GOT3 (cell line): ENCODE data around the gene CEP97.
"Not testable (repeated sequence)": the region's sequence is repeated elsewhere in the genome, so short reads cannot be mapped to it uniquely, and the experiment has no call there.

Source experiments
- DNase-seq: peaks from one replicate; lab custom pipeline; 2025; ENCODE audit warnings: mixed read lengths; lab: John Stamatoyannopoulos, UW

CEP97 gene, protein sequence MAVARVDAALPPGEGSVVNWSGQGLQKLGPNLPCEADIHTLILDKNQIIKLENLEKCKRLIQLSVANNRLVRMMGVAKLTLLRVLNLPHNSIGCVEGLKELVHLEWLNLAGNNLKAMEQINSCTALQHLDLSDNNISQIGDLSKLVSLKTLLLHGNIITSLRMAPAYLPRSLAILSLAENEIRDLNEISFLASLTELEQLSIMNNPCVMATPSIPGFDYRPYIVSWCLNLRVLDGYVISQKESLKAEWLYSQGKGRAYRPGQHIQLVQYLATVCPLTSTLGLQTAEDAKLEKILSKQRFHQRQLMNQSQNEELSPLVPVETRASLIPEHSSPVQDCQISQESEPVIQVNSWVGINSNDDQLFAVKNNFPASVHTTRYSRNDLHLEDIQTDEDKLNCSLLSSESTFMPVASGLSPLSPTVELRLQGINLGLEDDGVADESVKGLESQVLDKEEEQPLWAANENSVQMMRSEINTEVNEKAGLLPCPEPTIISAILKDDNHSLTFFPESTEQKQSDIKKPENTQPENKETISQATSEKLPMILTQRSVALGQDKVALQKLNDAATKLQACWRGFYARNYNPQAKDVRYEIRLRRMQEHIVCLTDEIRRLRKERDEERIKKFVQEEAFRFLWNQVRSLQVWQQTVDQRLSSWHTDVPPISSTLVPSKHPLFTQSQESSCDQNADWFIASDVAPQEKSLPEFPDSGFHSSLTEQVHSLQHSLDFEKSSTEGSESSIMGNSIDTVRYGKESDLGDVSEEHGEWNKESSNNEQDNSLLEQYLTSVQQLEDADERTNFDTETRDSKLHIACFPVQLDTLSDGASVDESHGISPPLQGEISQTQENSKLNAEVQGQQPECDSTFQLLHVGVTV

DNA sequence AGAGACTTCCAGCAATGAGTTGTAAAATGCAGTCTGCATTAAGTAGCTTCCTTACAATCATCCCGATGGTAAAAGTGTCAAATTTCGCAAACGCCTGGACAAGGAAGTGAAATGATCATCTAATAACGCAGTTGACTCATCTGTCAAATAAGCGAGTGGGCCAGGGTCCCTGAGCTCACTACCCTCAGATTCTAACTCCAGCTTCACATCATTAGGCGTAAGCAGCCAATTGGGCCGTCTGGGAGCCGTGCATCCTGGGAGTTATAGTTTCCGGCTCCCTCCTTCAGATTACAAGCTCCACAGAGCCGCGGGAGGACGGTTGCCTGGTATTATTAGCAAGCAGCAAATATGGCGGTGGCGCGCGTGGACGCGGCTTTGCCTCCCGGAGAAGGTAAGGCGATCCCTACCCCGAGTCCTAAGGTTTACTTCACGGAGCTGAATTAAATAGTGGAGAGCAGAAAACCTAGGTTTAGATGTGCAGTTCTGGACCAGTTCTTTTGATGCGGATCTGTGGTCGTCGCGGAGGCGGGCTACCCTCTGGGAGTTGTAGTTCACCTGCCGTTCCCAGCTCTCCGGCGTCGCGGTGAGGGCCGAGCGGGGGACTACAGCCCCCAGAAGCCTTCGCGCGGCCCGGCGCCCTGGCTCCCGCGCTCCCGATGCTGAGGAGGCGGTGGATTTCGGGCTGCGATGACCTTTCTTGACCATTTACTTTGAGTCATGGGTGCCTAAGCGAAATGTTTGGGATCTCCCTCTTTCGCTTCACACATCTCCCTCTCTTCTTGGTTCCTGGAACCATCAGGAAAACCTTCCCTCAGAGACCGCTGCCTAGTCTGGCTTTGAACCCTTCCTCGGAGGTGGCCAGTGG is at the start of gene CEP97:
CEP97 (plus strand) TSS at position 286 of the 865 bp plus-strand sequence; CDS start at position 349, 63 bp downstream.
- peak; percentile 83 for DNase-seq

DNA sequence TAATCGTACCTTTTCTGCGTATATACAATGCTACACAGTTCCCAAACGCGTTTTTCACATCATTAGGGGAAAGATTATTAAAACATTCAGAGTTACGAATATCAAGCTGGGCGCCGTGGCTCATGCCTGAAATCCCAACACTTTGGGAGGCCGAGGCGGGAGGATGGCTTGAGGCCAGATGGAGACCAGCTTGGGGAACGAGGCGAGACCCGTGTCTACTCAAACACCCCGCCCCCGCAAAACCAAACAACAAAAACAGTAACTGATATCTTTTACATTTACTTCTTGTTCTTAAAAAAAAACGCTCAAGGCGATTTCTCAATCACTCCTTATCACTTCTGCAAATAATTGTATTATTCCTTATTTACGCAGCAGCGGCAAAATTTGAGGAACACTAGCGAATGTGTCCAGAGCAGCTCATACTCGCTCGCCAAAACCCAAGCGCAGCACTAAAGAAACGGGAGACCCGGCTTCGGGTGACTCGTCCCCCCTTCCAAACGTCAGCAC is 48.7 kb upstream of the CEP97 start:
- no peak for DNase-seq

DNA sequence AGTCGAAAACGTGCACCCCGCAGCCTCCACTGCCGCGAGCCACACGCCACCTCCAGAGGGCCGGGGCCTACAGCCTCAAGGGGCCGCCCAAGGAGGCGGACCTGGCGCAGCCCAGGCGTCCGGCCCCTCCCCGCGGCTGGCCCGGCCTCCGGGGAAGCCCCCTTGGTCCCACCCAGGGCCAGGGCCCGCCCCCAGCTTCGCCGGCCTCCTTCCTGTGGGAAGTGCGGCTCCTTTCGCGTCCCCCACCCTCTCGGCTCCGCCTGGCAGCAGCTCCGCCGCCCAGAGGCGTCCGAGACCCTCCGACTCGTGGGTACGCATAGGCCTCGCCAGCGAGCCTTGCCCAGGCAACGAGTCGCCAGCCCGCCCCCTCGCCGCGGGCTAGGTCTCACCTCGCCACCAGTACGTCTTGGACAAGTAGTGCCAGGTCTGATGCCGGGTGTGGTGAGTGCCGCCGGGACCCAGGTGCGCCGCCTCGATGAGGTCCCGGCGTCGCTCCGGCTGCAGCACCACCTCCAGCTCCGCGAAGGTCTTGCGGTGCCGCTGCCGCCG is 48.1 kb upstream of the CEP97 start:
- DNase-seq: no peak

DNA sequence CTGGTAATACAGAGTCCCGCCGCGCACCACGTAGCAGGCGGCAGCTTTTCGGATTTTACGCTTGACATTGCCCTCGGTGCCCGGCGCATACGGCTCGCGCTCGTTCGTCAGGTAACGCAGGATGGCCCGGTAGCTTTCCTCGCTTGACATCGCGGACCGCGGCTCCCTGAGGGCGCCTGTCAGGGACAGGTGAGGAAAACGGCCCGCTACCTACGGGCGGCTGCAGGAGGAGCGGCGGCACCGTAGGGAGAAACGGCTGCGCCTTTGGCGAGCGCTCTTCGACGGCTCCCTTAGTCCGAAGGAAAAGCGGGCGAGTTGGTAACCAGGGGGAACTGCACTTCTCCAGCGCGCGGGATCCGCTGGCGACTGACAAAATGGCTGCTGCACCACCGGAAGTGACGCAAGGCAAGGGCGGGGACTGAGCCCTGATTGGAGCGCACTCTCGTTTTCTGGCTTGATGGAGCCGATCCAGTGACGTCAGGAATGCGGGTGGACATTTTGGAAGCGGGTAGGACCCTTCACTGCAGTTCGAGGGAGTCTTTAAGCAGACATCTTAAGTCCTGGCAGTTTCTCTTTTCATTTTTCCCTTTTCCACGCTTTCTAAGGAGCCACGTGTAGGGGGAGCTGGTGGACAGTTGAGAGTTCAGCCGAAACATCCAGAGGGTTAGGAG is 47.5 kb upstream of the CEP97 start, which contains the start of gene ZBTB11:
ZBTB11 (minus strand) TSS at position 368 of the 671 bp plus-strand sequence; CDS start at position 150, 218 bp downstream.
- DNase-seq: no peak

DNA sequence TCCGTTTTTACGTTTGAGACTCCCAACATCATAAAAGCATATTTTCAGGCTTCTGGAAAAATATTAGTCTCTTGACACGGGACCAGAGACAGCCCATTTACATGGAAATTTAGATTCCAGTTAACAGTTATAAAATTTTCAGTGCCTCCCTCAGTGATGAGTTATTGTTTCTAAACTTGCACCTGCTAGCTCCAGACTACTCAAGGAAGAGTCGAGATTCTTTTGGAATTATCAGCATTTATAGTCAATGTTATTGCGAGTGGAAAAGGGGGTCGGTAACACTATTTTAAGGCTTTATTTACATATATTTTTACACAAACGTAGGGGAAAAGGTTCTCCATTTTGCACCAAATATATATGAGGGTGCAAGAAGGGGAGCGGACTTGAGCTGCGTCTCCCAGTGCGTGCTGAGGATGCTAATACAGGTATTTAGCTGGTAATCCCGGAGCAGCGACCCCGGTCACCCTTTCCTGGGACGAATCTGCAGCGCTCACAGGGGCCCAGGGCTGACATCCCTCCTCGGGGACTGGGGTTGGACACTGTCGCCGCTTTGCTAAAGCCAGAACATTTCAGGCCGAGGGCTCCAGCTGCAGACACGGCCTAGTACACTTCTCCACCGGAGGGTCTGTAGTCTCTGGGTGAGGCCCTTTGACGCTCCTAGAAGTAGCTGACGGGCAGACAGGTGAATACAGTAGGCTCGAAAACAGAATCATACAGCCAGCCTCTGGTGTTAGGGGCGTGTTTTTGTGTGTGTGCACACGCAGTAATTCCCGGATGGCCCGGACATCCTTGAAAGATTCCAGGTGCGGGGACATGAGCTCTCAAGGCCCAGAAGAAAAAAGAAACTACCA is 46.8 kb upstream of the CEP97 start:
- DNase-seq: no peak

DNA sequence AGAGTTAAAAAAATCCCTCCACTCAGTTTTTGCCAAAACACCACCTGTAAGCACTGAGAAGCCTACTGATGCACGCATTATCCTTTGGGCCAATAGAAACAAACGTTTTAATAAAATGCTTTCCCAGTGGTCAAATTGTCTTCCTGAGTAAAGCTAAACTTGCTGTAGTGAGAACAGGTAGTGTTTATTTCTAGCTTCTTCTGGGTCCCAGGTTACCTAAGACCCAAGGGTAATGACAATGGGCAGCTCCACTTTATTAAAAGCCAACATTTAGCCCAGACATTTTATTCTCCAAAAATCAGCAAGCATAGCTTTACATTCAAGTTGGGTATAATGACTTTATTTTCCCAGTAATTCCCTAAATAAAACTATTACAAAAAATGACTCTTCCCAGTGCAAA is 45.6 kb upstream of the CEP97 start:
- DNase-seq: not testable (repeated sequence)

DNA sequence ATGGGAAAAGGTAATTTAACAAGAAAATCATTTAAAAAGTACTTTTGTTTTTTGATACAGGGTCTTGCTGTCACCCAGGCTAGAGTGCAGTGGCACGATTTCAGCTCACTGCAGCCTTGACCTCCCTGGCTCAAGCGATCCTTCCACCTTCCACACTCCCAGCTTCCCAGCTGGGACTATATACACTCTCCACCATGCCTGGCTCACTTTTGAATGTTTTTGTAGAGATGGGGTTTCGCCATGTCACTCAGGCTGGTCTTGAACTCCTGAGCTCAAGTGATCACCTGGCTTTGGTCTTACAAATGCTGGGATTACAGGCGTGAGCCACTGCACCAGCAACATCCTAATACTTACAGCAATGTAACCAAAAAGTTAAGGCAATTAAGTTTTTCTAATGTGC is 43.9 kb upstream of the CEP97 start:
- no peak for DNase-seq

DNA sequence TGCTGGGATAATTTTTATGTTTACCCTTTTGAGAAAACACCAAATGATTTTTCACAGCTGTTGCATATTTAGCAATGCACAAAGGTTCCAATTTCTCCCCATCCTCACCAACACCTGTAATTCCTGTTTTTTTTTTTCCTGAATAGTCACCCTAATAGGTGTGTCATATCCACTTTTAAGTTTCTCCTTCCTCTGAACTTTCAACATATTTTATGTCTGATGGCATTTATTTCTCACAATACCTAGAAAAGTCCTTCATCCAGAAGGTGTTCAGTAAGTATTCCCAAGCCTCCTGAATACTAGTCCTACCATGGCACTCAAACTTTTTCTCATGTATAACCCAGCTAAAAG is 39.4 kb upstream of the CEP97 start:
- no peak for DNase-seq

DNA sequence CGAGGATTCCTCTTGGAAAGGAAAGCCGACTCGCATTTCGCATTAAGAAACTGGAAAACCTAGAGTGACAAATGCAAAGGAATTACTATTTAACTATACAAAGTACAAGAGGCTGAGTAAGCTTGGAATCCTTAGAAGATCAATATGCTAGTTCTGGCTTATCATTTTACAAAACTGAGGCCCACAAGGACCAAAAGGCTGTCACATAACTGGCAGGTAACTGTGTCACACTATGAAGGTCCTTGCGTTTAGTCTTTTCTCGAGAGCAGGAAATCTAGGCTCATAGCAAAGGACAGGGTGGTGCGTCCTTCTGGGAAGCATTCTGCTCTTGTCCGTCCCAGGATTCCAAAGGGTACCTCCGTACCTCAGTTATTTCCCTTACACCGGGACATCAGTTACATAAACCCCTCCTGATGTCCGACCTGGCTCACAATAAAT is 38.5 kb upstream of the CEP97 start:
- DNase-seq: no peak

DNA sequence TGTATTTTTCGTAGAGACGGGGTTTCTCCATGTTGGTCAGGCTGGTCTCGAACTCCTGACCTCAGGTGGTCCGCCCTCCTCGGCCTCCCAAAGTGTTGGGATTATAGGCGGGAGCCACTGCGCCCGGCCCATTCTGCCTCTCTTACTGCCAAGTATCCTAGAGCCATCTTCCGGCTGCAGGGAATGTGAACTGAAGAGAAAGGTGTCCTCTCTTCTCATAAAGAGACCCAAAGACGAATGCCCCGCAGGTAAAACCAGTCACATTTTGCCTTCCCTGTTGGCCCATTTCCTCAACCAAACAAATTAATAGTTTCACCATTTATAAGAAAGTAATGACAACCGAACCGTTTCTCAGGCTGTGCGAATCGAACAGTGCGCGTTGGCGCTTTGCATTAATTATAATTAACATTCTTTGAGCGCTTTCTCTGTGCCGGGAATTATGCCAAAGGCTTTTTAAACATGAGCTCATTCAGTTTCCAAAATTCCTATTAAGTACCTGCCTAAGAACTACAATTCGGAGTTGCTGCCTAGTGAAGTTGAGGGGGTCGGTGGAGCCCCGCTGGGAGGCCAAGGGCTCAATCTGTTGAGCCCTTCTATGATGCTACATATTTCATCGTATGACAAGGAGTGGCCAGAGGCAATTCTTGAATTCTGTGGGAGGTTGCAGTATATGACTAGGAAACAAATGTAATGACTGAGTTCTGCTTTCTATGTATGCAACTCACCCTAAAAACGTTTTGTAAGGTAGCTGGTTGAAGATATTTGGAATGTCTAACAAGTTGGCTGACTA is 37.1 kb upstream of the CEP97 start:
- no peak for DNase-seq

DNA sequence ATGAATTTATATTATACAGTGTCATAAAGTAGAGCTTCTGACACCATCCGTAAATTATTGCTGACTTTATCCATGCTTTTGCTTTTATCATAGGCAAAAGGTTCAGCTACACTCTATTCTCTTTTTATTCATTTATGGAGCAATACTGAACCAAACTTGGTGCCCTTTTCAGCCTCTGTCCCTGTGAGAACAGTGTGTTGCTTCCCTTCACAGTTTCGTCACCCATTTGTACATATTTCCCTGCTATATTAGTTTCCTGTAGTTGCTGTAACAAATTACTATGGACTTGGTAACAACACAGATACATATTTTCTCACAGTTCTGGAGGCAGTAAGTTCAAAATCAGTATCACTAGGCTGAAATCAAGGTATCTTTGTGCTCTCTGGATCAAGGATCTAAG is 35.1 kb upstream of the CEP97 start:
- no peak for DNase-seq

DNA sequence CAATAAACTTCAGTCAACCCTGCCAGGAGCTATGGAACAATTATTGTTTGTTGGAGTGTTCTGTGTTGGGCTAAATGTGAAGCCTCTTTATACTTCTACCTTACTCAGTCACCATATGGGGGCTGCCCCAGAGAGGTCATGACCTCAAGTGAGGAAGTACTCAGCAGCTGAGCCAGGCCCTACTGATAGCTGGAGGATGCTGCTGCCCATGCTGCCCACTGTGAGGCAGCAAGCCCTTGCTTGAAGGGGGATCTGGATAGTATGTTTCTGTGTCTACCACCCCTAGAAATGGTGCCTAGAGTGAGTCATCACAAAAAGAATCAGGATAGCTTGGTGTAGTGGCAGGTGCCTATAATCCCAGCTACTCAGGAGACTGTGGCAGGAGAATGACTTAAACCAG is 33.4 kb upstream of the CEP97 start:
- no peak for DNase-seq

DNA sequence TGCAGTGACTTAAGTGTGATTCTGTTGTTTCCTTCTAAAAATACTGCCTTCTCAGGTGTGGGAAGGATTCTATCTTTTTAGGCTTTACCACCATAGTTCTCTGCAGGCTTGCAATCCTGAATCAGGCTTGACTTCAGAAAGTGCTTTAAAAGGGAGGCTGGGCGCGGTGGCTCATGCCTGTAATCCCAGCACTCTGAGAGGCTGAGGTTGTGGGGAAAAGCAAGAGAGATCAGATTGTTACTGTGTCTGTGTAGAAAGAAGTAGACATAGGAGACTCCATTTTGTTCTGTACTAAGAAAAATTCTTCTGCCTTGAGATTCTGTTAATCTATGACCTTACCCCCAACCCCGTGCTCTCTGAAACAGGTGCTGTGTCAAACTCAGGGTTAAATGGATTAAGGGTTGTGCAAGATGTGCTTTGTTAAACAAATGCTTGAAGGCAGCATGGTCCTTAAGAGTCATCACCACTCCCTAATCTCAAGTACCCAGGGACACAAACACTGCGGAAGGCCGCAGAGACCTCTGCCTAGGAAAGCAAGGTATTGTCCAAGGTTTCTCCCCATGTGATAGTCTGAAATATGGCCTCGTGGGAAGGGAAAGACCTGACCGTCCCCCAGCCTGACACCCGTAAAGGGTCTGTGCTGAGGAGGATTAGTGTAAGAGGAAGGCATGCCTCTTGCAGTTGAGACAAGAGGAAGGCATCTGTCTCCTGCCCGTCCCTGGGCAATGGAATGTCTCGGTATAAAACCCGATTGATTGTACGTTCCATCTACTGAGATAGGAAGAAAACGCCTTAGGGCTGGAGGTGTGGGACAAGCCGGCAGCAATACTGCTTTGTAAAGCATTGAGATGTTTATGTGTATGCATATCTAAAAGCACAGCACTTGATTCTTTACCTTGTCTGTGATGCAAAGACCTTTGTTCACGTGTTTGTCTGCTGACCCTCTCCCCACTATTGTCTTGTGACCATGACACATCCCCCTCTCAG is 32.4 kb upstream of the CEP97 start:
- not testable (repeated sequence) for DNase-seq

DNA sequence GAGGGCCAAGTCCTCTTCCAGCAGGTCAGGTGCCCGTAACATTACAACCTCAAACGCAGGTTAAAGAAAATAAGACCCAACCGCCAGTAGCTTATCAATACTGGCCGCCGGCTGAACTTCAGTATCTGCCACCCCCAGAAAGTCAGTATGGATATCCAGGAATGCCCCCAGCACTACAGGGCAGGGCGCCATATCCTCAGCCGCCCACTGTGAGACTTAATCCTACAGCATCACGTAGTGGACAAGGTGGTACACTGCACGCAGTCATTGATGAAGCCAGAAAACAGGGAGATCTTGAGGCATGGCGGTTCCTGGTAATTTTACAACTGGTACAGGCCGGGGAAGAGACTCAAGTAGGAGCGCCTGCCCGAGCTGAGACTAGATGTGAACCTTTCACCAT is 30.9 kb upstream of the CEP97 start:
- not testable (repeated sequence) for DNase-seq

DNA sequence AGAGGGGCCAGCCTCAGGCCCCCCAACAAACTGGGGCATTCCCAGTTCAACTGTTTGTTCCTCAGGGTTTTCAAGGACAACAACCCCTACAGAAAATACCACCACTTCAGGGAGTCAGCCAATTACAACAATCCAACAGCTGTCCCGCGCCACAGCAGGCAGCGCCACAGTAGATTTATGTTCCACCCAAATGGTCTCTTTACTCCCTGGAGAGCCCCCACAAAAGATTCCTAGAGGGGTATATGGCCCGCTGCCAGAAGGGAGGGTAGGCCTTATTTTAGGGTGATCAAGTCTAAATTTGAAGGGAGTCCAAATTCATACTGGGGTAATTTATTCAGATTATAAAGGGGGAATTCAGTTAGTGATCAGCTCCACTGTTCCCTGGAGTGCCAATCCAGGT is 29.6 kb upstream of the CEP97 start:
- DNase-seq: not testable (repeated sequence)

DNA sequence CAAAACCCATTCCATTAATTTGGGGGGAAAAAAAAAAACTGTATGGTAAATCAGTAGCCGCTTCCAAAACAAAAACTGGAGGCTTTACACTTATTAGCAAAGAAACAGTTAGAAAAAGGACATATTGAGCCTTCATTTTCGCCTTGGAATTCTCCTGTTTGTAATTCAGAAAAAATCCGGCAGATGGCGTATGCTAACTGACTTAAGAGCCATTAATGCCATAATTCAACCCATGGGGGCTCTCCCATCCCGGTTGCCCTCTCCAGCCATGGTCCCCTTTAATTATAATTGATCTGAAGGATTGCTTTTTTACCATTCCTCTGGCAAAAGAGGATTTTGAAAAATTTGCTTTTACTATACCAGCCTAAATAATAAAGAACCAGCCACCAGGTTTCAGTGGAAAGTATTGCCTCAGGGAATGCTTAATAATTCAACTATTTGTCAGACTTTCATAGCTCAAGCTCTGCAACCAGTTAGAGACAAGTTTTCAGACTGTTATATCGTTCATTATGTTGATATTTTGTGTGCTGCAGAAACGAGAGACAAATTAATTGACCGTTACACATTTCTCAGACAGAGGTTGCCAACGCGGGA is 28.5 kb upstream of the CEP97 start:
- no peak for DNase-seq
